Lung (tissue), 12 donors: Measurements from ENCODE around the gene SAFB2. TPM values are rescaled to one million over a fixed set of nuclear protein-coding genes. Genes with fewer than 3 reads are reported as not detected.
A peak's percentile ranks its signal among the peaks of the same experiment; 100 is the strongest.

Source experiments
- ATAC-seq: fragments of 200-7000 bp; cut with Tn5 transposase; one replicate; pipeline ENCODE4 v1.9.1; 2020; ENCODE audit warnings: moderate number of reproducible peaks; ENCODE audit not compliant: insufficient read depth, low FRiP score
- DNase-seq, 3 donors: peaks; one replicate each; pipeline ENCODE4 v3.0.0-alpha.2; 2013 to 2017
- H3K27ac ChIP-seq, 2 donors: one replicate each; pipeline ENCODE4 v1.5.1; 2013; ENCODE audit warnings: mild to moderate bottlenecking in 2 of 2, moderate library complexity in 2 of 2, control low read depth in 1 of 2, inconsistent platforms in 1 of 2, low read depth in 1 of 2, low read length in 1 of 2
- H3K27me3 ChIP-seq, 3 donors: one replicate each; pipeline ENCODE4 v1.5.1; 2013; ENCODE audit warnings: low read length in 2 of 3; ENCODE audit not compliant: control insufficient read depth in 3 of 3, insufficient read depth in 3 of 3
- H3K36me3 ChIP-seq, 4 donors: one replicate each; pipeline ENCODE4 v1.5.1; 2013; ENCODE audit warnings: low read length in 4 of 4, mild to moderate bottlenecking in 1 of 4, moderate library complexity in 1 of 4; ENCODE audit not compliant: control insufficient read depth in 4 of 4, insufficient read depth in 4 of 4
- H3K4me1 ChIP-seq, 5 donors: one replicate each; pipeline ENCODE4 v1.5.1; 2013; ENCODE audit warnings: low read length in 5 of 5, mild to moderate bottlenecking in 2 of 5, moderate library complexity in 1 of 5; ENCODE audit not compliant: control insufficient read depth in 5 of 5, insufficient read depth in 5 of 5
- H3K4me3 ChIP-seq: one replicate; pipeline ENCODE4 v1.5.1; 2013; ENCODE audit warnings: mild to moderate bottlenecking, control low read depth, moderate library complexity
- H3K9ac ChIP-seq, 2 donors: one replicate each; pipeline ENCODE4 v1.5.1; 2013; ENCODE audit warnings: low read length in 2 of 2, control low read depth in 1 of 2; ENCODE audit not compliant: insufficient read depth in 1 of 2
- H3K9me3 ChIP-seq, 4 donors: one replicate each; pipeline ENCODE4 v1.5.1; 2013; ENCODE audit warnings: low read length in 3 of 4, mild to moderate bottlenecking in 1 of 4, moderate library complexity in 1 of 4; ENCODE audit not compliant: control insufficient read depth in 4 of 4, insufficient read depth in 3 of 4
- WGBS, 2 donors: extraction: QIAGEN DNeasy Blood & Tissue Kit; methylation state at CpG; one replicate each; pipeline ENCODE4 v1.1.7; 2013; 5-methylcytosine and 5-hydroxymethylcytosine counted together
- polyA plus RNA-seq, 2 donors: library from polyadenylated mRNA; stranded (reverse); fragments of 200-250 nt; gene quantifications; one replicate each; pipeline ENCODE4 v1.2.1, GENCODE V29; 2013
- total RNA-seq, 2 donors: library from RNA; depleted of rRNA in 1 of 2; stranded (reverse); fragments of >200 nt in 1 of 2; gene quantifications; one replicate each; pipeline ENCODE4 v1.2.1, GENCODE V29; 2014 to 2021
- TF ChIP-seq, protein P1 (sequence below): IDR thresholded peaks from 2 replicates; pipeline ENCODE4 v1.5.1; 2012; ENCODE audit warnings: mild to moderate bottlenecking; ENCODE audit errors: control extremely low read depth, extremely low read depth
- donor health status: control.
- donor health status: control.
- donor health status: Bipolar disorder and iron deficiency.
- donor health status: healthy.
- donor health status: DM: yes; HTN: yes; CAD: no.

Gene SAFB2
- total and polyA plus RNA-seq, 4 donors: 39.7 to 88.6 (median 68.5) TPM

DNA sequence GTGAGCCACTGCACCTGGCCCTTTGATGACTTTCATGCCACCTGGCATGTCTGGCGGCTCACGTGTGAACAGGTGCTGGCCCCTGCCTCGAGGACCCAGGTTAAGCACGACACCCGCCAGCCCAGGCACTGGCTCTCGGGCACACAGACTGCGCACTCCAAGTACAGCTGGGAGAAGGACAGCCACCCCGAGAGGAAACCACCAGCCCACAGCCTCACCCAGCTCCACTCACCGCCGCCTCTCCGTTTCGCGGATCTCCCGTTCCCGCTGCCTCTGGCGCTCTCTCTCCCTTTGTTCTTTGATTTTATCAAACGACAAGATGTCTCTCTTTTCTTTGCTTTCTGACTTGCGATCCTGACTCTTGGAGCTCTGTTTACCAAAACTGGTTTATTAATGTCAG is 27.4 kb downstream of the SAFB2 start:
- no peak overlapping the region for H3K27ac ChIP-seq
- ATAC-seq: no peak
- TF ChIP-seq, protein P1, sequence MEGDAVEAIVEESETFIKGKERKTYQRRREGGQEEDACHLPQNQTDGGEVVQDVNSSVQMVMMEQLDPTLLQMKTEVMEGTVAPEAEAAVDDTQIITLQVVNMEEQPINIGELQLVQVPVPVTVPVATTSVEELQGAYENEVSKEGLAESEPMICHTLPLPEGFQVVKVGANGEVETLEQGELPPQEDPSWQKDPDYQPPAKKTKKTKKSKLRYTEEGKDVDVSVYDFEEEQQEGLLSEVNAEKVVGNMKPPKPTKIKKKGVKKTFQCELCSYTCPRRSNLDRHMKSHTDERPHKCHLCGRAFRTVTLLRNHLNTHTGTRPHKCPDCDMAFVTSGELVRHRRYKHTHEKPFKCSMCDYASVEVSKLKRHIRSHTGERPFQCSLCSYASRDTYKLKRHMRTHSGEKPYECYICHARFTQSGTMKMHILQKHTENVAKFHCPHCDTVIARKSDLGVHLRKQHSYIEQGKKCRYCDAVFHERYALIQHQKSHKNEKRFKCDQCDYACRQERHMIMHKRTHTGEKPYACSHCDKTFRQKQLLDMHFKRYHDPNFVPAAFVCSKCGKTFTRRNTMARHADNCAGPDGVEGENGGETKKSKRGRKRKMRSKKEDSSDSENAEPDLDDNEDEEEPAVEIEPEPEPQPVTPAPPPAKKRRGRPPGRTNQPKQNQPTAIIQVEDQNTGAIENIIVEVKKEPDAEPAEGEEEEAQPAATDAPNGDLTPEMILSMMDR: no peak
- H3K4me3 ChIP-seq: no peak overlapping the region
- DNase-seq: no peak
- peaks cover 51 to 81% (median 62%) of the 10 kb centered on the region in 4 donors for H3K36me3 ChIP-seq
- no peaks in the 10 kb centered on the region for H3K4me1 ChIP-seq
- H3K27me3 ChIP-seq: no peaks in the 10 kb centered on the region
- no peak overlapping the region for H3K9ac ChIP-seq
- 94 to 96% methylated on average over 18 of the region's 18 CpGs for WGBS, 2 donors
- no peaks in the 10 kb centered on the region for H3K9me3 ChIP-seq

DNA sequence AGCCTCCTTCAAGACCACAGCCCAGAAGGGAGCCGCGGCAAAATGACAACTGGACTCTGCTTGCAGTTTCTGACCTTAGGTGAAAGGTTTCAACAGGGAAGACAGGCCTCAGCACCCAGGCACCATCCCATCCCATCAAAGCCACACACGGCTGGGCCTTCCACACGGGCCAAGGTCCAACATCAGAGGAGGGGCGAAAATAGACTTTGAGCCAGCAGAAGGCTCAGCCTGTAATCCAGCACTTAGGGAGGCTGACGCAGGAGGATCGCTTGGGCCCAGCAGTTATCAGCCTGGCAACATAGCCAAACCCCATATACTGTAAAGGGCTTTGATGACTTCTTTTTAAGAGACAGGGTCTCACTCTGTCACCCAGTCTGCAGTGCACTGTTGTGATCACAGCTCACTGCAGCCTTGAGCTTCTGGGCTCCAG is 28.0 kb downstream of the SAFB2 start:
- Histone ChIP-seq H3K36me3 (peaks cover 47 to 81% (median 59%) of the 10 kb centered on the region in 4 donors), H3K9ac (no peak overlapping the region), H3K4me1 (no peaks in the 10 kb centered on the region), H3K9me3 (no peaks in the 10 kb centered on the region), H3K27ac (no peak overlapping the region), H3K4me3 (no peak overlapping the region), H3K27me3 (no peaks in the 10 kb centered on the region)
- TF ChIP-seq, protein P1: no peak
- 95 to 98% methylated on average over 7 of the region's 7 CpGs for WGBS, 2 donors
- ATAC-seq (no peak), DNase-seq (no peak)

GRCh38 chr19:5593343-5594255 is 29.0 kb downstream of the SAFB2 start:
- TF ChIP-seq, protein P1: no peak
- peaks cover 38 to 82% (median 55%) of the 10 kb centered on the region in 4 donors for H3K36me3 ChIP-seq
- H3K27ac ChIP-seq: no peak overlapping the region
- H3K9ac ChIP-seq: no peak overlapping the region
- no peaks in the 10 kb centered on the region for H3K4me1 ChIP-seq
- H3K27me3 ChIP-seq: no peaks in the 10 kb centered on the region
- no peak overlapping the region for H3K4me3 ChIP-seq
- H3K9me3 ChIP-seq: no peaks in the 10 kb centered on the region
- ATAC-seq (no peak), DNase-seq (peak in 1 of 3 donors; percentile 41)
- WGBS, 2 donors: 95% methylated on average over 64 to 67 of the region's 67 CpGs
